ENCODE data around the gene CSGALNACT2.

CSGALNACT2 gene

DNA sequence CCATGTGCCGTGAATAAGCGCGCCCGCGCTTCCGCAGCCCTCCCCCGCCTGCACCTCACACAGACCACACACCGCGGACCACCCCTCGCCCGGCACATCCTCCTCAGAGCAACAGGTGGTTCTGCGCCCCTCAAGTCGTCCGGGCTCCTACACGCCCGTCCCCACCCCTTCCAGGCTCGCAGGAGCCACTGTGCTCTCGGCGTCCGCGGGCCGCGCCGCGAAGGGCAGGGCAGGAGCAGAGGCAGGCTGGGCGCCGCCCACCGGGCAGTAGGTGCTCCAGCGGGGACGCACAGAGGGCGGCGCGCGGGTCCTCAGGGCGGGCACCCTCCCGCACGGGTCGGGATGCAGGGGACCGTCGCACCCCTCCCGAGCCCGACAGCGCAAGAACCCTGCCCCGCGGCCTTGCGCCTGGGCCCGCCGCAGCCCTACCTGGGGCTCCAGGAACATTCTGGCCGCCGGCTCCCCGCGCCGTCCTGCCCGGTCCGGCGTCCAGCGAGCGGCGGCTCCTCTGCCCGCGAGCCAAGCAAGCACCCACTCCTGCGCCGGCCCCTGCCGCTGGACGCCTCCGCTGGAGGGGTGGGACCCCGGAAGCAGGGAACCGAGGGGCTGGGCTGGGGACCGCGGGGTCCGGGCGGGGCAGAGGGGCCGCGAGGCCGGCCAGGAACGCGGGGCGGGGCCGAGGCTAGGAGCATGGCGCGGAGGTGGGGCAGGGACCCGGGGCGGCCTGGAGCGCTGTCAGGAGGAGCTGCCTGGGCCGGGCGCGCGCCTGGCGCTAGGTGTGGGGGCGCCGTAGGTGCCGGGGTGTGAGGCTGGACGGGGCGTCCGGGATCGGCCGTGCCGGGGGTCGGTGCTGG is 91.2 kb downstream of the CSGALNACT2 start:
- peak; percentile 25 for DNase-seq (ENCODE audit: low read depth)

DNA sequence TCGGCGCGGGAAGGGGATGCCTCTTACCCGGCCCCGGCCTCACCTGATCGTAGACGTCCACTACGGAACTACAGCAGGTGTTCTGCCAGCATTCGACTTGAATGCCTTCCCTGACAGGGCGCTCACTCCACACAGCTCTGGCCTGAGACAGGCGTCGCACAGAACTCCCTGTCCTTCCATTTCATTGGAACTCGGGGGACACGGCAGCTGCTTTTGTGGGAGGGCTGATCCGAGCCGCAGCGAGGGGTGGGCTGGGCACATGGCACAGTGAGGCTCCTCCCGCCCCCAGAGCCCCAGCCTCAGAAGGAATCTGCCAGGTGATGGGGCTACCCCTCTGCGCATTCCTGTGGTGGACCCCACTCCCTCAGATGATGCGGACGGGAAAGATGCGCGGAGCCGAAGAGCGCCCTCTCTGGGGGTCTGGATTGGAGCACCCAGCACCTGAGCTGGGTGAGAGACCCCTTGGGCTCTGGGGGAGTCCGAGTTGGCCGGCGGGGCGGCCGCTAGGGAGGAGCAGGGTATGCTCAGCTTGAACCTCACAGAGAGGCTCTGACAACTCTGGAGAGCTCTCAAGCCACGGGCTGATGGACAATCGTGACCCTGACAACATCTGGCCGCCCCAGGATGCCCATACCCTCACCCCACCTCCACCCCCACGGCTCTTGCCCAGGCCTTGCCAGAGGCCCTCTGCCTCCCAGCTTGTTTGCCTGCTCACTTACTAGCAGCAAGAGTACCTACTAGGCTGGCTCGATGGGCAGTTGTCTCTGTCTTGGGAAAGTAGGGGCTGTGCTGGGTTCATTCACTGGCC is 92.1 kb downstream of the CSGALNACT2 start:
- DNase-seq (ENCODE audit: low read depth), result no peak

DNA sequence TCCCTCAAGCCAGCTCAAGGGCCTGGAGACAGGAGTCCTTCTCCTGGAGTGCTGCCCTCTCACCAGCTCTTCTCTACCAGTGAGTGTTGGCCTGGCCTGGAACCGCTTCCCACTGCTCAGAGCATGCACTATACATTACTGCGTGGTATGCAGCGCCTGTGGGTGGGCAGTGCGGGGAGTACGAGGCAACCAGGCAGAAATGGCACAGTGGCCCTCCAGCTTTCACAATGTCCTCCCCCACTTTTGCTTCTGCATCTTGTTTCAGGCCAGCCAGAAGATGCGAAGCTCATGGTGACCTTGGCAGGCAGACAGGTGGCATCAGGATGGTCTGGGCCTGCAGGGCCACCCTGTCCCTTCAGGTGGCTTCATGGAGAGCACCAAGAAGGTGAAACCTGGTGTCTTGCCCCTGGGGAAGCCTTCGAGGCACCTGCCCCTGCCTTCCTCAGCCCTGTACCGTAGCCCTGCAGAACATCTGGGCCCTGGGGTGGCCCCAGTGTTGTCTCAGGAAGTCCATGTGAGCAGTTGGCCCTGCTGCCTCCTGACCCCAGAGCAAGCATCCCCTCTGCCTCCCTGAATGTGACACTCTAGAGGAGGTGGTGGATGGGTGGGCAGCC is 92.8 kb downstream of the CSGALNACT2 start:
- DNase-seq (ENCODE audit: low read depth), result no peak

DNA sequence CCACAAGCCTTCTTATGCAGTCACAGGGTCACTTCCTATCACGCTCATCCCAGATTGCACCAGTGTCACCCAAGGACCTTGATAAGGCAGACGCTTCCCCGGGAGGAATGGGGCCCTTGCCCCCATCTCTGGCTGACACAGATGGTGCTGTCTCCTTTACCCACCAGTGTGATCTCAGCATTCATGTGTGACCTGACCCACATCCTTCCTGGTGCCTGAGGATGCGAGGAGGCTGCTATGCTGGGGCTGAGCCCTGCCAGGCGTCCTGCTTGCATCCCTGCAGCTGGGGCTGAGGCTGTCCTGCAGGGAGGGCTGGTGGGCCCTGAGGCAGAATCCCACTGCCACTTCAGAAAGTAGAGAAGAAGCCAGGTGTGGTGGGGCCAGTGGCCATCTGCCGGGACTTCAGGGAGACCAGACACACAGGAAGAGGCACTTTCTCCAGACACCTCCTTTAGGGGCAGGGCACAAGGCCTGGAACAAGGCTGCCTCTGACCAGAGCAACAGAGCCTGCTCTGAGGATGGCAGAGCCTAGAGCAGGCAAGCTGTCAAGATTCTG is 93.4 kb downstream of the CSGALNACT2 start:
- DNase-seq (ENCODE audit: low read depth), result no peak

DNA sequence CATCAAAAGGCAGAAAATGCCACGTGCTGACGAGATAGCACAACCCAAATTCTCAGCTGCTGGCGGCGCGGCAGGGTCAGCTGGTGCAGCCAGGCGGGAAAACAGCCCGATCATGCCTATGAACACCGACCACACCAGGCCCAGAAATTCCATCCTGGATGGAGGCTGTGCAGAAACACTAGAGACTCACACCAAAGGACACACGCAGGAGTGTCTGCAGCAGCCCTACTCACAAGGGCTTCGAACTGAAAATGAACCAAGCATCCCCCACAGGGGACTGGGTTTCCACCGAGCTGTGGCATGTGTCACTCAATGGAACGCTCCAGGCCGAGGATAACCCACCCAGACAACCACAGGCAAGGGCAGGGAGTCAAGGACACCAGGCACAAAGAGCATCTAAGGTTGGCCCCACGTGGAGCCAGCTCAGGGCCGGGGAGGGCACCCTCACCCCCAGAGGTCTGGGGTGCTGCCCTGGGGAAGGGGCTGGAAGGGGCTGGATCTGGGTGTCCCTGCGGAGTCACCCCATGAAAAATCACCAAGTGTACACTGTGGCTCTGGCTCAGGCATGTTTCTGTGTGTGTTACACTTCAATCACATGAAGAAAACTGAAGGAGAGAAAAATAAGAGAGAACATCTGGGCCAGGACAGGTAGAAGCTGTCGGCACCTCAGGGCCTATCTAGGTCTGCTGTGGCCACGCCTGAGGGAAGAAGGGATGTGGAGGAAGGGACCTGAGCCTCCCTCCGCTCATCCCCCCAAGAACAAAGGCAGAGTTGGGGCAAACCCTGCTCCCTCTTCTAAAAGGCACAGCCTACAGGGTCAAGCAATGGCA is 95.6 kb downstream of the CSGALNACT2 start:
- no peak for DNase-seq (ENCODE audit: low read depth)

DNA sequence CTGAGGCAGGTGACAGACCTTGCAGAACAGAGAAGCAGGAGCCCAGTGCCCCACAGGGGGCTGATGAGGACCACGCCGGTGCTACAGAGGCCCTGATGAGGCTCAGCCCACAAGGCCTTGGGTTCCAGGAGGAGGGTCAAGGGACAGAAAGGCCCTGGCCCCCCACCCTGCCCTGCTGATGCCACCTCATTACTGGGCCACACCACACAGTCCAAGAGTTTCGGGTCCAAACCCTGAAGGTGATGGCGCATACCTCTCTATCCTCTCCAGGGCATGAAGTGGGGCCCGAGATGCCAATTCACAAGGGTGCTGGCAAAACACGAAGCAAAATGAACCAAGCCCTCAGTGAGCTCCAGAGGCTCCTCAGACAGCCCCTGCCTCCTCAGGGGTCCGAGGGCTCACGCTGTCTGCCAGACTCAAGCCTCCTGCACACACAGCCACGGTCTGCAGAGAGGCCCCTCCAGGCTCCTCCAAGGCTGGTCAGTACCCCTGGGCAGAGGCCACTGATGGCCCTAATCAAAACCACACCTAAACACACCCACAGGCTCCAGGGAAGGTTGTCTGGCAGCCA is 96.3 kb downstream of the CSGALNACT2 start:
- DNase-seq (ENCODE audit: low read depth), result no peak

Data from activated T-helper 9 cell treated with anti-CD3 and anti-CD28 coated beads, Interleukin-2, amount 50 U/mL, for 16 hours (primary cell).